LNCaP clone FGC (cell line): ENCODE results near the gene RAB1A.

Experiments
- DNase-seq: peaks from one replicate; pipeline ENCODE4 v3.0.0-alpha.2; 2011; ENCODE audit warnings: low read depth
- H3K4me3 ChIP-seq: 2 replicates; pipeline ENCODE4 v1.5.1; 2011; ENCODE audit warnings: mild to moderate bottlenecking, low read depth, low read length, control low read depth
- TF ChIP-seq, protein P1 (sequence below): IDR thresholded peaks from 2 replicates; pipeline ENCODE4 v1.5.1; 2012; ENCODE audit warnings: mild to moderate bottlenecking; ENCODE audit not compliant: control insufficient read depth, insufficient read depth; ENCODE audit errors: extremely low read depth

RAB1A gene

DNA sequence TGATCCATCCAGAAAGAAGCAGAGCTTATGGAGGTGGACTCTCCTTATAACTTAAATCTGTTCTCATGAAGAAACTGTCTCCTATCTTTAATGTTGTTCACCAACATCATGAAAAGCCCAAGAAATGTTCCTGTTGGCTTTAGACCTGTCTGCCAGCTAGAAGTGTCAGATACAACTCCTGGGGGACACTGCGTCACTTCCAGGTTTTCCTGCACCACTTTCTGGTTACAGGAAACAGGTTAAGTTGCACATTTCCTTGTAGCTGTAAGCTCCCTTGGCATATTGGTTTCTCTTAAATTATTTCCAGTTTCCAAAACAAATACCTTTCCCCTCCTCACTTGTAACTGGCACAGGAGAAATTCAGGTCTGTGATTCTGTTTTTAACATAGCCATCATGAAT, 70.8 kb downstream of the RAB1A start:
- TF ChIP-seq, protein P1, sequence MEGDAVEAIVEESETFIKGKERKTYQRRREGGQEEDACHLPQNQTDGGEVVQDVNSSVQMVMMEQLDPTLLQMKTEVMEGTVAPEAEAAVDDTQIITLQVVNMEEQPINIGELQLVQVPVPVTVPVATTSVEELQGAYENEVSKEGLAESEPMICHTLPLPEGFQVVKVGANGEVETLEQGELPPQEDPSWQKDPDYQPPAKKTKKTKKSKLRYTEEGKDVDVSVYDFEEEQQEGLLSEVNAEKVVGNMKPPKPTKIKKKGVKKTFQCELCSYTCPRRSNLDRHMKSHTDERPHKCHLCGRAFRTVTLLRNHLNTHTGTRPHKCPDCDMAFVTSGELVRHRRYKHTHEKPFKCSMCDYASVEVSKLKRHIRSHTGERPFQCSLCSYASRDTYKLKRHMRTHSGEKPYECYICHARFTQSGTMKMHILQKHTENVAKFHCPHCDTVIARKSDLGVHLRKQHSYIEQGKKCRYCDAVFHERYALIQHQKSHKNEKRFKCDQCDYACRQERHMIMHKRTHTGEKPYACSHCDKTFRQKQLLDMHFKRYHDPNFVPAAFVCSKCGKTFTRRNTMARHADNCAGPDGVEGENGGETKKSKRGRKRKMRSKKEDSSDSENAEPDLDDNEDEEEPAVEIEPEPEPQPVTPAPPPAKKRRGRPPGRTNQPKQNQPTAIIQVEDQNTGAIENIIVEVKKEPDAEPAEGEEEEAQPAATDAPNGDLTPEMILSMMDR = no peak
- DNase-seq = no peak
- H3K4me3 ChIP-seq = no peak overlapping the region

DNA sequence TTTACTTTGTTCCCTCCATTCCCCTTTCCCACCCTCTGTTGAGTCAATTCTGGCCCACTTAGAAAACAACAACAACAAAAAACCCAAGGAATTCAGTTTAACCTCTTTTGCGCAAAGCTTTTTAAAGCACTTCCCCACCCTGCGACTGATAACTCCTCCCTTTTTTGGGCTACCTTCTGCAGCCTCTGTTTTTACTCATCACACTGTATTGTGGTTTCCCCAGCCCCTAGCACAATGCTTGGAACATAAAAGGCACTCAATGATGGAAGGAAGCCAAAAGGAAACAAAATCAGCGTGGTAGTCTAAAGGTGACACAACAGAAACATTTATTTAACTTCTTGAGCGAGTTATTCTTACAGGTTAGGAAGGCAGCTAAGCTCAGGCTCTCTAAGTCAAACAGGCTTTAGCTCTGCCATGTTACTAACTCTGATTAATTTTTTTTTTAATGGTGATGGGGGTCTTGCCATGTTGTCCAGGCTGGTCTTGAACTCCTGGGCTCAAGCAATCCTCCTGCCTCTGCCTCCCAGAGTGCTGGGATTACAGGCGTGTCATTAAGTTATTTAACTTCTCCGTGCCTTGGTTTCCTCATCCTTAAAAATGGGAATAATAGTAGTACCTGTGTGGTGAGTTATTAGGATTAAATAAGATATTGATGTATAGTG, 72.4 kb downstream of the RAB1A start:
- TF ChIP-seq, protein P1 = no peak
- peak overlapping the region; percentile 60 for H3K4me3 ChIP-seq
- no peak for DNase-seq

DNA sequence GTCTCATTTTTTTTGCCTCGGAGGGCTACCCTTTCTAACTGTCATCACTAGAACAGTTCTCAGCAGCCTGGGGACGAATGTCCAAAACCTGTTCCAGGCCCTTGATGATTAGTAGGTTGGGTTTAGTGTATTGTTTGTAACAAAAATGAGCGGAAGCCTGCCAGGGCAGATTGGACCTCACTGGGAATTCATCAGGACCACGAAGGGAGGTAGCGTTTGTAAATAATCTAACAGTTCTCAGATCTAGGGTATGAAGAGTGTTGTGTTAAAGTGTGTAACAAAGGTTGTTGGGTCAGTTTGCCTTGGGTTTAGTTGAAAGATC, 72.9 kb downstream of the RAB1A start:
- TF ChIP-seq, protein P1 = no peak
- H3K4me3 ChIP-seq = peak overlapping the region; percentile 60
- no peak for DNase-seq

DNA sequence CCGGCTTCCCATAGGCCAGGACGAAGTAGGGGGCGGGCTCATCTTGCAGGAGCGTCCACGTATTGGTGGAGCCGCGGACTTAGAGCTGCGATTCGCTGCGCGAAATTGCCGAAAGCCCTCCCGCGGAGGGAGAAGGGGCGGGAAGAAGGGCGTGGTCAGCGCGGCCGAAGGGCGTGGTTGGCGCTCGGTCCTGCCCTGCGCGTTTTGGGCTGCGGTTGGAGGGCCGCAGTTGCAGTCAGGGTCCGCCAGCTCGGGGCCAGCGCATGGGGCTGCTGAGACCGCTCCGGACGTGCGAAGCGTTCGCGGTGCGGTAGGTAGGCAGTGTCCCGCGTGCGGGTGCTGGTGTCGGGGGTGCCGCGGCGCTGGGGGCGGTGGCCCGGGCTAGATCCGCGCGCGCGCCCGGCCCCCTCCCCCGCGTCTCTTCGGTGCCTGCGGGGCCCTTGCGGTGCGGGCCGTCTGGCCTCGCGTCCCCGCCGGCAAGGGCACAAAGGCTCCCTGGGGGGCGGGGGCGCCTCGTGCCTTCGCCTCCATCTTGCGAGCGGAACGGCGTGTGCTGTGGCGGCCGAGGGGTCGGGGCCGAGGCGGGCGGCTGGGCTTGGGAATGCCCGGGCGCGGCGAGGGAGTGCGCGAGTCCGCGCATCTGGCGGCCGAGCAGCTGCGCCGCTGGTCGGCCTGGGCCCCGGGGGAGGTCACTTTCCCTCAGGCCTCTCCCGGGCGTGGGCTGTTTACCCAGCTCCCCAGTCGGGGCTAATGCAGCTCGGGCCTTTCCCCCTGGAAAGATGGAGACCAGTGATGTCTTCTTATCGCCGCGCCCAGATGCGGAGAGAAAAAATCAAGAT, 73.5 kb downstream of the RAB1A start, which contains the start of gene CEP68:
CEP68 (plus strand) TSS at position 202 of the 839 bp plus-strand sequence. CDS start 13,029 bp downstream, outside the sequence.
- TF ChIP-seq, protein P1 = no peak
- peak within 1 kb of the TSS; percentile 60 for H3K4me3 ChIP-seq
- DNase-seq = peak; percentile 71

DNA sequence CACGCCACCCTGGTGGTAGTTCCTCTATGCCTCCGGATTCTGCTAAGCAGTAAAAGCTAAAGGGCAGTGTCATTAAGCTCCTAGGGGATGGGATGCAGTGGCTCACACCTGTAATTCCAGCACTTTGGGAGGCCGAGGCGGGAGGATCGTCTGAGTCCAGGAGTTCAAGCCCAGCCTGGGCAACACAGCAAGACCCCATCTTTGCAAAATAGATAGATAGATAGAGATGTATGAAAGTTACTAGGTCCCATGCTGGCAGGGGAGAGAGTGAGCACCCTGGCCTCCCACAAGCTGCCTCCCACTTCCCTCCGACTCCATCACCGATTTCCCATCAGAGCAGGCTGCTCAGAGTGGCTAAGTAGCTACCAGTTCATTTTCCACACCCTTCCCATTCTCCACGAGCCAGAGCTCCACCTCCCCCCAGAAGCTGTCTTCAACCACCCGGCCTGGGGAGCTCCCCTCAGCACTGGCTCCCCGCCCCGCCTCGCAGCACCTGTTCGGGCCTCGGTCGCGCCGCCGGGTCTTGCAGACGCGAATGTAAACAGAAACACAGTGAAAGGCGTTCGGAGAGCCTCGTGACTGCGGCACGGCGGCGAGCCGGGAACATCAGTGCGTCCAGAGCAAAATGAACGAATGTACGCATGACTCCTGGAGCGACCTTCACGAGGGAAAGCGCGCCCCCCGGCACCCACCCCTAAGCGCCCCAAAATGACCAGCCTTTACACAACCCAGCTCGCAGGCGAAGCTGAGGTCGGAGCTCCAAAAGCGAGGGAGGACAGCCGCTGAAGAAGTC, 74.3 kb downstream of the RAB1A start:
- peak overlapping the region; percentile 60 for H3K4me3 ChIP-seq
- no peak for DNase-seq
- TF ChIP-seq, protein P1 = no peak

DNA sequence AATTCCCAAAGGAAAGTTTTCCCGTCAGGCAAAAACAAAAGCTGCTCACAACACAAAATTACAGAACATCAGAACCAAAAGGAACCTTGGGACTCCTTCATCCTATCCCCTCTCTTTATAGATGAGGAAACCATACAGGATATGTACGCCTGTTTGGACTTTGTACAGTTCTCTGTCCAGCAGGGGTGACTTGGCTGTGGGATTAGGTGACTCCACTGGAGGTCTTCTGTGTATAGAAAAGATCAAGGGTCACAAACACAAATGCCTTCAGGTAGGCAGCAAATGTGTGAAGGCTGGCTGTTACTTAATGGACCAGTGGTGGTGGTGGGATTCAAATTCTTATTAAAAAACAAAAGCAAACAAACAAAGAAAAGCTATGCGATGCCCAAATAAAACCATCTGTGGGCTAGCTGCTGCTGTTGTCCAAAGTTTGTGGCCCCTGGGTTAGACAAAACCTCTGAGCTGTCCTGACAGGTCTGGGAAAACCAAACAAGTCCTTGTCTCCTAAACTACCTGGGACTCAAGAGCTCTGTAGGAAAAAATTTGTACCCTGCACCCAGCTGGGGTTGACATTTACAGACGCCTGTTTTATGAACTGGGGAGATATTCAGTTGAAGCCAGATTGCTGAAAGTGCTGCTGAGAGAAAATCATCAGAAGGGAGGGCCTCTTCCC, 75.0 kb downstream of the RAB1A start:
- DNase-seq = no peak
- no peak overlapping the region for H3K4me3 ChIP-seq
- TF ChIP-seq, protein P1 = no peak
